HCT116 (cell line): ENCODE data around the gene SYTL2. TPM values are rescaled to one million over a fixed set of nuclear protein-coding genes. Genes with fewer than 3 reads are reported as not detected.

Experiments used
- ATAC-seq: fragments of 200-7000 bp; cut with Tn5 transposase; 2 replicates; pipeline ENCODE4 v1.9.1; 2020; ENCODE audit warnings: mild to moderate bottlenecking, moderate library complexity
- BruUV-seq: library from RNA; stranded (reverse); fragments of 400-500 nt; replicated peaks from 2 replicates; lab custom pipeline; 2021; lab: Mats Ljungman, UMichigan
- CTCF ChIA-PET: fragments of 300-600 bp; sonication (Branson Sonifier 250); formaldehyde crosslinking; loops from one replicate; lab custom pipeline; 2021; ENCODE audit warnings: antibody characterized with exemption; lab: Charles Lee
- POLR2A ChIA-PET: fragments of 300-600, 350-600 bp; sonication (Branson Sonifier 250); formaldehyde crosslinking; loops from one replicate; lab custom pipeline; 2021; ENCODE audit warnings: antibody characterized with exemption; lab: Charles Lee
- RAD21 ChIA-PET, 2 experiments: fragments of 300-600 bp; sonication (Branson Sonifier 250); formaldehyde crosslinking; loops; one replicate each; lab custom pipeline; 2023; ENCODE audit warnings: low total read pairs in 2 of 2; ENCODE audit not compliant: uncharacterized antibody in 2 of 2, unreplicated experiment in 2 of 2, low non-redundant PET in 1 of 2; lab: Charles Lee
- DNase-seq: peaks from one replicate; pipeline ENCODE4 v3.0.0-alpha.2; 2010; ENCODE audit warnings: low read depth, low spot score
- H2AFZ ChIP-seq: fragments of 200-600 bp; shearing (Covaris generic), sonication (generic); 2 replicates; pipeline ENCODE4 v1.6.1; 2017; ENCODE audit warnings: low read depth, mixed run types, mixed read lengths, antibody characterized with exemption, low read length; ENCODE audit not compliant: poor library complexity, severe bottlenecking
- H3K27ac ChIP-seq: 2 replicates; pipeline ENCODE4 v1.5.1; 2012; ENCODE audit warnings: low read depth, low read length
- H3K27me3 ChIP-seq: fragments of 200-600 bp; sonication (generic); 2 replicates; pipeline ENCODE4 v1.6.1; 2016; ENCODE audit warnings: mixed run types, low read length, mixed read lengths; ENCODE audit not compliant: insufficient read depth
- H3K36me3 ChIP-seq, 2 experiments: fragments of 200-500 bp in 1 of 2; fragments of 200-600 bp in 1 of 2; sonication (Bioruptor generic) in 1 of 2; sonication (generic) in 1 of 2; 2 replicates each; pipeline versions ENCODE4 v1.5.1 to v1.6.1; 2014 to 2016; ENCODE audit warnings: low read length in 2 of 2, inconsistent platforms in 1 of 2, mixed read lengths in 1 of 2, mixed run types in 1 of 2; ENCODE audit not compliant: insufficient read depth in 2 of 2, control insufficient read depth in 1 of 2
- H3K4me1 ChIP-seq, 2 experiments: fragments of 200-600 bp in 1 of 2; sonication (generic) in 1 of 2; 2 replicates each; pipeline versions ENCODE4 v1.5.1 to v1.6.1; 2012 to 2017; ENCODE audit warnings: low read length in 2 of 2, inconsistent platforms in 1 of 2, mild to moderate bottlenecking in 1 of 2, mixed read lengths in 1 of 2, mixed run types in 1 of 2, moderate library complexity in 1 of 2; ENCODE audit not compliant: insufficient read depth in 2 of 2, control insufficient read depth in 1 of 2
- H3K4me2 ChIP-seq: fragments of 200-600 bp; sonication (generic); 2 replicates; pipeline ENCODE4 v1.6.1; 2017; ENCODE audit warnings: mixed run types, low read length, mixed read lengths
- H3K4me3 ChIP-seq, 2 experiments: fragments of 200-600 bp in 1 of 2; sonication (generic) in 1 of 2; replicated peaks in 1 of 2; 2 replicates each; pipeline ENCODE4 v1.5.1; 2011 to 2016; ENCODE audit warnings: low read length in 2 of 2, control low read depth in 1 of 2, low read depth in 1 of 2, mild to moderate bottlenecking in 1 of 2, mixed read lengths in 1 of 2, mixed run types in 1 of 2
- H3K79me2 ChIP-seq: fragments of 200-600 bp; sonication (generic); 2 replicates; pipeline ENCODE4 v1.6.1; 2017; ENCODE audit warnings: mild to moderate bottlenecking, mixed run types, low read length, moderate library complexity, mixed read lengths; ENCODE audit not compliant: insufficient read depth
- H3K9ac ChIP-seq: fragments of 200-600 bp; sonication (generic); 2 replicates; pipeline ENCODE4 v1.6.1; 2016; ENCODE audit warnings: low read length, mixed read lengths
- H3K9me2 ChIP-seq: fragments of 200-600 bp; sonication (generic), shearing (Covaris generic); 2 replicates; pipeline ENCODE4 v1.6.1; 2017; ENCODE audit warnings: mixed run types, mild to moderate bottlenecking, moderate library complexity; ENCODE audit not compliant: insufficient read depth
- H3K9me3 ChIP-seq, 2 experiments: fragments of 200-500 bp in 1 of 2; fragments of 200-600 bp in 1 of 2; sonication (Bioruptor generic) in 1 of 2; sonication (generic) in 1 of 2; 2 replicates each; pipeline ENCODE4 v1.6.1; 2014 to 2017; ENCODE audit warnings: low read length in 2 of 2, mixed read lengths in 2 of 2, inconsistent platforms in 1 of 2, low read depth in 1 of 2, mild to moderate bottlenecking in 1 of 2, mixed run types in 1 of 2, moderate library complexity in 1 of 2; ENCODE audit not compliant: control insufficient read depth in 1 of 2, insufficient read depth in 1 of 2
- H4K20me1 ChIP-seq: fragments of 200-600 bp; sonication (generic), shearing (Covaris generic); 2 replicates; pipeline ENCODE4 v1.6.1; 2017; ENCODE audit warnings: mixed run types, mild to moderate bottlenecking, moderate library complexity; ENCODE audit not compliant: insufficient read depth
- CBX3 ChIP-seq: IDR thresholded peaks from 2 replicates; pipeline ENCODE4 v1.6.1; 2012; ENCODE audit warnings: low read depth
- CEBPB ChIP-seq: IDR thresholded peaks from 2 replicates; pipeline ENCODE4 v1.6.1; 2012; ENCODE audit warnings: low read depth
- EGR1 ChIP-seq: IDR thresholded peaks from 2 replicates; pipeline ENCODE4 v1.6.1; 2012; ENCODE audit warnings: low read depth
- ELF1 ChIP-seq: IDR thresholded peaks from 2 replicates; pipeline ENCODE4 v1.6.1; 2012; ENCODE audit warnings: low read depth, borderline replicate concordance
- FOSL1 ChIP-seq: IDR thresholded peaks from 2 replicates; pipeline ENCODE4 v1.6.1; 2012; ENCODE audit warnings: low read depth
- JUND ChIP-seq: IDR thresholded peaks from 2 replicates; pipeline ENCODE4 v1.6.1; 2012
- POLR2A ChIP-seq: IDR thresholded peaks from 2 replicates; pipeline ENCODE4 v1.7.0; 2011; ENCODE audit warnings: borderline replicate concordance; ENCODE audit not compliant: insufficient read depth, insufficient read length; ENCODE audit errors: extremely low read depth
- POLR2AphosphoS5 ChIP-seq: IDR thresholded peaks from 2 replicates; pipeline ENCODE4 v1.6.1; 2011; ENCODE audit warnings: mild to moderate bottlenecking, low read depth, low read length, moderate library complexity
- SIN3A ChIP-seq: IDR thresholded peaks from 2 replicates; pipeline ENCODE4 v1.6.1; 2012; ENCODE audit warnings: low read depth
- SP1 ChIP-seq: IDR thresholded peaks from 2 replicates; pipeline ENCODE4 v1.6.1; 2012; ENCODE audit warnings: low read depth
- SRF ChIP-seq: IDR thresholded peaks from 2 replicates; pipeline ENCODE4 v1.6.1; 2012; ENCODE audit warnings: low read depth
- ZFX ChIP-seq: fragments of 450-650 bp; IDR thresholded peaks from 2 replicates; pipeline ENCODE4 v1.6.1; 2017
- ZNF274 ChIP-seq: fragments of 200-500 bp; sonication (Bioruptor generic); IDR thresholded peaks from 2 replicates; pipeline ENCODE4 v1.6.1; 2014; ENCODE audit warnings: mild to moderate bottlenecking, low read depth, low read length, inconsistent platforms
- intact Hi-C: fragments of 100-400 bp; cut with micrococcal nuclease; formaldehyde crosslinking; loops from 2 replicates; pipeline ENCODE4 v1.10.0; 2022
- total RNA-seq: library from RNA; stranded (reverse); gene quantifications from one replicate; pipeline ENCODE4 v1.2.1, GENCODE V29; 2021; ENCODE audit not compliant: unreplicated experiment
- TF ChIP-seq, protein P1 (sequence below): IDR thresholded peaks from 2 replicates; pipeline ENCODE4 v1.6.1; 2012; ENCODE audit warnings: low read depth
- TF ChIP-seq, protein P2 (sequence below): IDR thresholded peaks from 2 replicates; pipeline ENCODE4 v1.6.1; 2012

Gene SYTL2
- total RNA-seq, 1 experiment from 2014 or later = 12.6 TPM

DNA sequence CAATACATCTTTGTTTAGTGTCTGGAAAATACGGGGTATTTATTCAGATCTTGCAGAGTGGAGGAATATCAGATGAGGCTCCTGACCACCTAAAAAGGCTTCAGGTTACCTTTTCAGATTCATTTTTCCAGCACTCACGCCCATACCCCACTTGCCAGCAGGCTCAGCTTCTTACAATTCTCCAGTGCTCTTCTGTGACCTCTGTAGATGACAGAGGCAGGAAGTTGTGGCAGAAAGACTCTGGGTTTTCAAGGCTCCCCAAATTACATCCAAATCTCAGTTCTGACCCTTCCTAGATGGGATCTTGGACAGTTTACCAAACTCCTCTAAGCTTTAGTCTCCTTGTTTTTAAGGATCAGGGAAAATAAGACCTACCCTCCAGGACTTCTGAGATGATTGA is 61.1 kb downstream of the SYTL2 start:
- H3K4me2 ChIP-seq = no peak overlapping the region
- H3K27ac ChIP-seq = no peak overlapping the region
- intact Hi-C loops = no loop called here
- H3K79me2 ChIP-seq = no peaks in the 10 kb centered on the region
- H3K4me1 ChIP-seq = no peaks in the 10 kb centered on the region
- no peaks in the 10 kb centered on the region for H4K20me1 ChIP-seq
- CTCF ChIA-PET = no interaction called here
- H3K9me2 ChIP-seq = no peaks in the 10 kb centered on the region
- BruUV-seq = no TSS peak
- no peak for DNase-seq
- H3K36me3 ChIP-seq = no peaks in the 10 kb centered on the region
- no peaks in the 10 kb centered on the region for H3K27me3 ChIP-seq
- H3K9ac ChIP-seq = no peak overlapping the region
- no peak overlapping the region for H2AFZ ChIP-seq
- no peak overlapping the region for H3K4me3 ChIP-seq
- ATAC-seq = no peak
- no peaks in the 10 kb centered on the region for H3K9me3 ChIP-seq
- RAD21 ChIA-PET = no interaction called here
- POLR2A ChIA-PET = no interaction called here
- TF ChIP-seq CBX3 (no peak), ELF1 (no peak), FOSL1 (no peak), ZFX (no peak), SIN3A (no peak), JUND (no peak), POLR2A (no peak), ZNF274 (no peak), SP1 (no peak), SRF (no peak), POLR2AphosphoS5 (no peak), EGR1 (no peak), CEBPB (no peak)
- TF ChIP-seq, protein P1, sequence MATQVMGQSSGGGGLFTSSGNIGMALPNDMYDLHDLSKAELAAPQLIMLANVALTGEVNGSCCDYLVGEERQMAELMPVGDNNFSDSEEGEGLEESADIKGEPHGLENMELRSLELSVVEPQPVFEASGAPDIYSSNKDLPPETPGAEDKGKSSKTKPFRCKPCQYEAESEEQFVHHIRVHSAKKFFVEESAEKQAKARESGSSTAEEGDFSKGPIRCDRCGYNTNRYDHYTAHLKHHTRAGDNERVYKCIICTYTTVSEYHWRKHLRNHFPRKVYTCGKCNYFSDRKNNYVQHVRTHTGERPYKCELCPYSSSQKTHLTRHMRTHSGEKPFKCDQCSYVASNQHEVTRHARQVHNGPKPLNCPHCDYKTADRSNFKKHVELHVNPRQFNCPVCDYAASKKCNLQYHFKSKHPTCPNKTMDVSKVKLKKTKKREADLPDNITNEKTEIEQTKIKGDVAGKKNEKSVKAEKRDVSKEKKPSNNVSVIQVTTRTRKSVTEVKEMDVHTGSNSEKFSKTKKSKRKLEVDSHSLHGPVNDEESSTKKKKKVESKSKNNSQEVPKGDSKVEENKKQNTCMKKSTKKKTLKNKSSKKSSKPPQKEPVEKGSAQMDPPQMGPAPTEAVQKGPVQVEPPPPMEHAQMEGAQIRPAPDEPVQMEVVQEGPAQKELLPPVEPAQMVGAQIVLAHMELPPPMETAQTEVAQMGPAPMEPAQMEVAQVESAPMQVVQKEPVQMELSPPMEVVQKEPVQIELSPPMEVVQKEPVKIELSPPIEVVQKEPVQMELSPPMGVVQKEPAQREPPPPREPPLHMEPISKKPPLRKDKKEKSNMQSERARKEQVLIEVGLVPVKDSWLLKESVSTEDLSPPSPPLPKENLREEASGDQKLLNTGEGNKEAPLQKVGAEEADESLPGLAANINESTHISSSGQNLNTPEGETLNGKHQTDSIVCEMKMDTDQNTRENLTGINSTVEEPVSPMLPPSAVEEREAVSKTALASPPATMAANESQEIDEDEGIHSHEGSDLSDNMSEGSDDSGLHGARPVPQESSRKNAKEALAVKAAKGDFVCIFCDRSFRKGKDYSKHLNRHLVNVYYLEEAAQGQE = no peak
- TF ChIP-seq, protein P2, sequence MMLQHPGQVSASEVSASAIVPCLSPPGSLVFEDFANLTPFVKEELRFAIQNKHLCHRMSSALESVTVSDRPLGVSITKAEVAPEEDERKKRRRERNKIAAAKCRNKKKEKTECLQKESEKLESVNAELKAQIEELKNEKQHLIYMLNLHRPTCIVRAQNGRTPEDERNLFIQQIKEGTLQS = no peak
